Cardiac fibroblast (primary cell): ENCODE measurements around the gene RAMP3.

Experiments used
- DNase-seq, 2 donors: peaks; one replicate each; pipeline versions ENCODE4 v3.0.0 to v3.0.0-alpha.2; 2010; ENCODE audit warnings: low read depth in 2 of 2
- H3K4me3 ChIP-seq, 2 donors: replicated peaks in 1 of 2; 1 replicate in 1 of 2; 2 replicates in 1 of 2; pipeline ENCODE4 v1.5.1; 2011; ENCODE audit warnings: low read depth in 2 of 2, low read length in 2 of 2, mild to moderate bottlenecking in 2 of 2, moderate library complexity in 1 of 2
- CTCF ChIP-seq: IDR thresholded peaks from one replicate; pipeline ENCODE4 v1.5.1; 2011; ENCODE audit warnings: low read depth, mild to moderate bottlenecking, low read length, inconsistent platforms

Gene RAMP3

DNA sequence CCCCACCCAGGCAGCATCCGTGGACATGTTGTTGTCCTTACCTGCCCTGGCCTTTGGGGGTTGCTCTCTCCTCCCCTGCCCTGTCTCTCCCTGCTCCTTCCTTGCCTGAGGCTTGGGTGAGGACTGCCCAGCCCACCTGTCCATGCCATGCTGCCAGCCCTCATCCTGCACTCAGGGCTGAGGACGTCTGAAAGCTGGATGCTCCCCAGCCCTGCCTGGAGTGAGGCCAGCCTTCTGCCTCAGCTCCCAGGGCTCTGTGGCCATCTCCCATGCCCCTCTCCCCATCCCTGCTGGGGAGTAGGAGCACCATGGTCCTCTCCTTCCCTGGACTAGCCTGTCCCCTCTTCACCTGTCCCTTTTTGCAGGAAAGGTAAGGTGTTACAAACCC lies 68.4 kb downstream of the RAMP3 start:
- no peak overlapping the region for H3K4me3 ChIP-seq
- DNase-seq: no peak
- no peak for TF ChIP-seq CTCF

DNA sequence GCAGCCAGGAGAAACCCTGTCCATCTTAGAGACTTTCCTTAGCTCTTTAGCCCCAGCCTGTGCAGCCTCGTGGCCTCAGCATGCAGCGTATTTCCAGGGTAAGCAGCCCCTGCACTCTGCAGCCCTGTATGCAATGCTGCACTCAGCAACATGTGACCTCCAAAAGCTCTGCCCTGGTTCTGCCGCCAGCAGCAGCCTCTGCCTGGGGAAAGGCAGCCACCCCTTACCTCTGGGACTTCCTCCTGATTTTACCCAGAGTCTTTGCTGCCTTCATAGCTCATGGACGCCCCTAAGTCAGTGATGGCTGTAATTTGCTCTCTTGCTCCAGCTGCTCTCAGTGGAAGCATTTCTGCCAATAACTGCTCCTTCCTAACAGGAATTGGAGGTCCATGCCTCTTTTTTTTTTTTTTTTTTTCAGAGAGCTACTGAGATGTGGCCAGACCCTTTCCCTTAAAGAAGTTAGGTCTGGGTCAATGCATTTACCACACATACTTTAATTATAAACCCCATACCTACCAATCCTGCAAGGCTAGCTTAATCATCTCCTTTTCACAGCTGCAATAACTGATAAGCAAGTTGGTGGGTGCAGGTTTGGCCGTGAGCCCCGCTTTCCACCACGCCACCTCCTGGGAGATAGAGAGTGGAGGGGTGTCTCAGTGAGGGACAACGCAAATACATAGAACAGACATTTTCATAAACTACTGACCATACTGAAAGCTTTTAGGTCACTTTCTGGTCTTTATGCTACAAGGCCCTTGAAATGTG lies 71.7 kb downstream of the RAMP3 start:
- no peak for DNase-seq
- TF ChIP-seq CTCF: no peak
- no peak overlapping the region for H3K4me3 ChIP-seq

- DNase-seq: no peak
- TF ChIP-seq CTCF: no peak
These were observed 72.5 kb downstream of the RAMP3 start for GRCh38 chr7:45230083-45230482.

DNA sequence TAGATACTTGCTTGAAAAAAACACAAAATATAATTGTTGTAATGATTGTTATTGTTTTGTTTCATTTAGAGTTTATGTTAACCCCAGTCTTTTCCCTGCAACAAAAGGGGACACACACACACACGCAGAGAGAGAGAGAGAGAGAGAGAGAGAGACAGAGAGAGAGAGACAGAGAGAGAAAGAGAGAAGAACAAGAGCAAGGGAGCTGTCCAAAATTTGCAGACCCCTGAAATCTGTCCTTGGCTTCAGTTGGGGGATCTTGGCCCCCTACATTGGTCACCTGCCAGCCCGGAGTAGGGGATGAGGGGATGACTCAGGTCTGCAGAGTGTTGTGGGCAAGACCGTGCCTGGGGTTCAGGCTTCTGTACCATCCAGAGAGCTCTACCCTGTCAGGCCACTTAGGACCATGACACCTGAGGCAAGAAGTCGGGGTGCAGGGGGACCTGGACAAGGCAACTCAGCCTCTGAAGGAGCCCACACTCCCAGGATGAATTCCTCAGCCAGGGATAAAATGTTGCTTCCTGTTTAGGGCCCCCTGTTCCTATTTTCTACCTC lies 73.1 kb downstream of the RAMP3 start:
- no peak for TF ChIP-seq CTCF
- no peak for DNase-seq

More at GRCh38 chr7:45230083-45230482, 72.5 kb downstream of the RAMP3 start:
- no peak overlapping the region for H3K4me3 ChIP-seq

DNA sequence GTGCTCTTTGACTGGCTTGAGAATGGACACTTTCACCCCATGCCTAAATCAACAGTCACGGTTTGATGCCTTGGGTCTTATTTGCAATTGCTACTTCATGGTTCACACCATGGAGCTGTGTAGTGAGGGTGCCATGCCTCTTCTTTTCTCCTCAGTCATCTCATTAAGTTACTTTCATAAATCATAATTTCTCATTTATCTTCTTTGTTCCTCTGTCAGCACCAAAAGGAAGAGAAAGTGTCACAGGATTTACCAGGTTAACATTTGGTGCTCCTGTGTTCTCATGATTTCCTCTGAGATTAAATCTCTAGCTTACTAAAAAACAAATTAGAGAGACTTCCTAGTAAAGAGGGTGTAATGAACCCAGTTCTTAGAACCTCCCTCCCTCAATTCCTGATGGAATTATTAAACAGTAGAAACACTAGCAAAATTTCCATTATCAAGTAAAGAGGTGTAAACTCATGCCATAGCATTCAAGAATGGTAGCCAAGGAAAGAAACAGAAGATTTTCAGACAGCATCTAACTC lies 75.7 kb downstream of the RAMP3 start:
- no peak for DNase-seq
- H3K4me3 ChIP-seq: no peak overlapping the region

More for the DNA sequence above, 73.1 kb downstream of the RAMP3 start:
- H3K4me3 ChIP-seq: no peak overlapping the region

More for the DNA sequence above, 75.7 kb downstream of the RAMP3 start:
- TF ChIP-seq CTCF: no peak
